Spleen (tissue), 7 donors: Measurements from ENCODE around the gene UPK3A.

ENCODE experiments used
- CTCF ChIP-seq, 11 experiments: fragments of 200-600 bp in 7 of 11; fragments of 450-650 bp in 4 of 11; sonication (generic) in 4 of 11; IDR thresholded peaks in 8 of 11; conservative IDR thresholded peaks in 3 of 11; 1 replicate in 7 of 11; 2 replicates in 4 of 11; pipeline versions ENCODE4 v1.4.0 to v1.8.0; 2016 to 2021; ENCODE audit warnings: antibody characterized with exemption in 11 of 11, inconsistent platforms in 4 of 11, mild to moderate bottlenecking in 1 of 11
- POLR2A ChIP-seq, 3 donors: fragments of 450-650 bp; IDR thresholded peaks; one replicate each; pipeline ENCODE4 v1.5.1; 2017; ENCODE audit warnings: antibody characterized with exemption in 3 of 3, mild to moderate bottlenecking in 1 of 3
- POLR2AphosphoS5 ChIP-seq, 3 donors: sonication (generic); formaldehyde crosslinking; IDR thresholded peaks; one replicate each; pipeline ENCODE4 v1.5.1; 2017; ENCODE audit warnings: antibody characterized with exemption in 3 of 3
- donor health status: DM: no; HTN: no; CAD: no; lungs with moderate emphysema.
- donor health status: DM: no; HTN: no; CAD: no.
- donor health status: DM: no; HTN: no; CAD: no.

GRCh38 chr22:45310331-45310976 lies 25.7 kb downstream of the UPK3A start:
- no peak for TF ChIP-seq CTCF (IDR thresholded peaks at IDR 0.05 in 8 of 11, conservative IDR thresholded peaks at IDR 0.05 in 3 of 11)
- no peak for TF ChIP-seq POLR2A (IDR thresholded peaks at IDR 0.05)
- no peak for TF ChIP-seq POLR2AphosphoS5 (IDR thresholded peaks at IDR 0.05)
